HG03378 (cell line): Measurements from ENCODE around the gene LTBP1.

Experiments used
- ATAC-seq: cut with Tn5 transposase; IDR thresholded peaks from one replicate; pipeline ENCODE4 v1.9.1; 2021; ENCODE audit warnings: mild to moderate bottlenecking, moderate library complexity; ENCODE audit not compliant: unreplicated experiment

LTBP1 gene

DNA sequence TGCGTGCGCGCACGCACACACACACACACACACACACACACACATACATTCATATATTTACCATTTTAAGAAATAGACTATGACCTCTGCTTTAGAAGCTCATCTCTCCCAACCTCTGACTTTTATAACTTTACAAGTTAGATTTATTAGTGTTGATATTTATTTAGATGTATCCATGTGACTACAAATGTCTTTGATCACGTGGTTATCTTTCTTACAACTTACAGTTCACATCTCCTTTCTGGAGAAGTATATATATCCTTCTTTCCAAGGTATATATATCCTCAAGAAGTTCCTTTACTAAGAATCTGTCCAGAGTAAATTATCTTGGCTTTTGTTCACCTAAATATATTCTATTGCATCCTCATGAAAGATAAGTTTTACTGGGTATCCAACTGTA is 16.3 kb upstream of the LTBP1 start:
- no peak for ATAC-seq

DNA sequence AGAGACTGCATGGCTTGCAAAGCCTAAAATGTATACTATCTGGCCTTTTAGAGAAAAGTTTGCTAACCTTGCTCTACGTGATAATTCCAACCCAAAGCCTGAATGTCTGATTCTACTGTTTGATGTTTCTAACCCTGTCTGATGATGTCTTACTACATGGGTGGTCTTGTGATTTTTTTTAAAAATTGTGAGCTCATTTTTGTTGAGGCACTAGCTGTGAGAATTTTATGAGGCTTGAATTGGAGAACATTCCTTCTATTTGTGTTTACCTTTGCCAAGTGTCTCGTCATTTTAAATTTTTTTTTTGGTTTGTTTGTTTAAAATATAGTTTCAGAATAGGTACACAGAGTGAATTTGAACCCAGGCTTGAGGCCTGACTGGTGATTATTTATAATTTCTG is 15.2 kb upstream of the LTBP1 start:
- ATAC-seq: no peak

DNA sequence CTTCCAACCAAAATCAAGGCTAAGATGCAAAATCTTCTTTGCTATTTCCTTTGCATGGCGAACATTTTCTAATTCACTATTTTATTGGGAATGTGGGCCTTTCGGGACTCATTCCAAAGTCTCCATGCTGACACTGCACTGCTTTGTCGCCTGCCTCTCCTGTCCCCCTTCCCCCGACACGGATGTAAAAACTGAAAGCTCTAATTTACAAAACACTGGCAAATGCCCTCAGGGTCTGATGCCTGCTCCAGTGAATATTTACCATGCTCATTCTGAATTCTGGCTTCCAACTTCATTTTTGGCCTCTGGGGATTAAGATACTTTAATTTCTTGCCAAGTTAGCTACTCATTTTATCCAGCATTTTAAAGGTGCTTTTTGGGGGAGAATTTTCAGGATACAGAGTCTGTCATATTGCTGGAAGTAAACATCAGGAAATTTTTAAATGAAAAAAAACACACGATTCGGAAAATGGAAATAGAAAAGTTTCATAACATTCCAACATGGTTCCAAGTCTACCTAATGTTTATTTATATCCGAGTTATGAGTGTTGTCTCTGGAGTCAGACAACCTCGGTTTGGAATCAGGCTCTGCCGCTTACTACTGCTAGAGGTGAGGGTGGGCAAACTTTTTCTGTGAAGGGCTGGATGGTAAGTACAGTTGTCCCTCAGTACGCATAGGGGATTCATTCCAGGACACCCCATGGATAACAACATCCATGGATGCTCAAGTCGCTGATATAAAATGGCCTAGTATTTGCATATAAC is 14.6 kb upstream of the LTBP1 start:
- no peak for ATAC-seq

DNA sequence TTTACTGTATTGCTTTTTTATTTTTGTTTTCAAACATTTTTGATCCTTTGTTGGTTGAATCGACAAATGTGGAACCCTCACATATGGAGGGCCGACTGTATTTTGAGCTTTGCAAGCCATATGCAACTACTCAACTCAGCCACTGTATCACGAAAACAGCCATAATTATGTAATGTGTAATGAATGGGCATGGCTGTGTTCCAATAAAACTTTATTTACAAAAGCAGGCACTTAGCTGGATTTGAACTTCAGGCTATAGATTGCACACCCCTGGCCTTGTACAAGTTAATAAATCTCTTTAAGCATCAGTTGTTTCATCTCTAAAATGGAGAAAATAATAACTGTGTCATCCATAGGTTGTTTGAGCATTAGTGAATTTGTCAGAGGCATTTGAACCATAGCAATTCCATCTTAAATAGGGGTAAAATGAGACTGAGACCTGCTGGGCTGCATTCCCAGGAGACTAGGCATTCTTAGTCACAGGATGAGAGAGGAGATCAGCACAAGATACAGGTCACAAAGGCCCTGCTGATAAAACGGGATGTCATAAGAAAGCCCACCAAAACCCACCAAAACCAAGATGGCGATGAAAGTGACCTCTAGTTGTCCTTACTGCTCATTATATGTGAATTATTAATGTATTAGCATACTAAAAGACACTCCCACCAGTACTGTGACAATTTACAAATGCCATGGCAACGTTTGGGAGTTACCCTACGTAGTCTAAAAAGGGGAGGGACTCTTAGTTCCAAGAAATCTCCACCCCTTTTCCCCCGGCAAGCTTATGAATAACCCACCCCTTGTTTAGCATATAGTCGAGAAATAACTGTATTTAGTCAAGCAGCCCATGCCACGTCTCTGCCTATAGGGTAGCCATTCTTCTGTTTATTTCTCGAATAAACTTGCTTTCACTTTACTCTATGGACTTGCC is 13.7 kb upstream of the LTBP1 start:
- ATAC-seq: no peak

DNA sequence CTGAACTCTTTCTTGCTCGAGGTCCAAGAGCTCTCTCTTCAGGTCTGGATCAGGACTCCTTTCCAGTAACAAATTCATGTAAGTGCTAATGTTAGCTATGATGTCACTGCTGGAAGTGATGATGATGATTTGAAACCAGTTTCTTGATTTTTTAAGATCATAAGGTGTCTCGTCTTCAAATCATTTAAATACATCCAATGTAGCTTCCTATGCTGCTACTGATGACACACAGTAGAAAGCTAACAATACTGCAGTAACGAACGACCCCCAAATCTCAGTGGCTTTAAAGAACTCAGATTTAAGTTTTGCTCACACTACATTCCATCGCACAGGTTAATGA is 13.0 kb upstream of the LTBP1 start:
- no peak for ATAC-seq

DNA sequence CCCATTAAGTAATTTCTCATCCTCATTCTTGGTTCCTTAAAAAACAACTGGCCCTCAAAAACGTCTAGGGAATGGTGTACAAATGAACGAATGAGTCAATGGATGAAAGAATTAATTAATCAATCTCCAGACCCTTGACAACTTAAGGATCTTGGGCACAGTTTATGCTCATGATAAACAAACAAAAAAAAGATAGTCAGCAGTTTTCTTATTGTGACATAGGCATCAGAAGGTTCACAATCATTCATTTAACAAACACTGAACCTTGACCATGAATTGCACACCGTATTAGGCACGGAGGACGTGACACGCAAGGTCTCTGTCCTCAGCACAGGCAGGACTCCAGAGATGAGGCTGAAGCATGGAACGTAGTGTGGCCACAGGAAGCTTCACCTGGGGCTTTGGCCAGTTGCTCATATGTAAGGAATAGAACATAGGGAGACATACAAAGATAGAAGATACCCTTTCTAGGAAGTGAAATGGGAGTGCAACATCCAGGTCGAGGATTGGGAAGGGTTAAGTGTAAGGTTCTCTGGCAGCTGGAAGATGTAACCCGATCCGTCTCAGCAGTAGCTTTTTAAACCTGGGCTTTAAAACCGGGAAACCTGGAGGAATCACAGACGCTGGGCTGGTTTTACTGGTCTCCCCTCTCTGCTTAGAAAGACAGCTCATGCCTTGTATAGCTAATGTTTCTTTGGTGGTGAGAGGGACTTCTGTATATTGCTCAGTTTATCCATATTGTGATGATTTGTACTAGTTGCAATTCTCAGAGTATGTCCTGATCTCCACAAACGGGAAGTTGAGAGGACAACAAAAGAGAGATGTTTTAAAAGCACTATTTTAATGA is 8.9 kb upstream of the LTBP1 start:
- no peak for ATAC-seq

DNA sequence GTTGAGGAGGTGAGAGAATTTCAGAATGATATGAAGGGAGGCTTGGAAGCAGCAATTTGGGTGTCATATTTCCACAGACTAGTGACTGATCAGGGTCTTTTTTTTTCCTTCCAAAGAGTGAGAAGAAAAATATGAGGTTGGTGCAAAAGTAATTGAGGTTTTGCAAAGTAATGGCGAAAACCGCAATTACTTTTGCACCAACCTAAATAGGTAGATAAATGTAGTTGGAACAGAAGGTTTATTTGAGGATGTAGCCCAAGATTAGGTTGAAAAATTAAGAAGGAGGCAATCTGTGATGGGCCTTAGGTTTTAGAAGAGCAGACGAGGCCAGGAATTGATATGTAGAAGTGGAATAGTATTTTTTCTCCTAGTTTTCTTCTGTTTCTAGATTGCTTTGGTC is 7.8 kb upstream of the LTBP1 start:
- ATAC-seq: no peak

DNA sequence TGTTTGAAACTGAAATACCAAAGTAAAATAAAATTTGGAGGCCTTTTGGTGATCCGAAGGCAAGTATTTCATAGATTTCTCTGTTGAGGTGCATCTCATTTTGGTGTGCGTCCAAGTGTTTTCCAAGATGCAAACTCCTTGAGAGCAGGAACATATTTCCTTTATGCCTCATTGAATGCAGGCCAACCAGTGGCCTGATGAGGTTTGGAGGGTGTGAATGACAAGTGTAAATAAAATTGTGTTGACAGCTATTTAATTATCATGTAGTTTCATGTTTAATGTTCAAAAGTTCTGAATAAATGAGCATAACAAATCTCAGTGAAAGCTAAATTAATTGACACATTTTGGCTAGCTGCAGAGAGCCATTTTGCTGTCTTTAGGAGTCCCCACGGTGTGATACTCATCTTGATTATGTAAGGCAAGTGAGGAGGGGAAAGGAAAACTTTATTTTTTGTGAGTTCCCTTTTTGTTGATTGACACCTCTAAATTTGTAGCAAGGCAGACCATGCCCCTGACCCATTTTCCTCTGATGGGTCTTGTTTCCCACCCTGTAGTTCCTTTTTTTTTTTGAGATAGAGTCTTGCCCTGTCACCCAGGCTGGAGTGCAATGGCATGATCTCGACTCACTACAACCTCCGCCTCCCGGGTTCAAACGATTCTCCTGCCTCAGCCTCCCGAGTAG is 6.3 kb upstream of the LTBP1 start:
- ATAC-seq: no peak

DNA sequence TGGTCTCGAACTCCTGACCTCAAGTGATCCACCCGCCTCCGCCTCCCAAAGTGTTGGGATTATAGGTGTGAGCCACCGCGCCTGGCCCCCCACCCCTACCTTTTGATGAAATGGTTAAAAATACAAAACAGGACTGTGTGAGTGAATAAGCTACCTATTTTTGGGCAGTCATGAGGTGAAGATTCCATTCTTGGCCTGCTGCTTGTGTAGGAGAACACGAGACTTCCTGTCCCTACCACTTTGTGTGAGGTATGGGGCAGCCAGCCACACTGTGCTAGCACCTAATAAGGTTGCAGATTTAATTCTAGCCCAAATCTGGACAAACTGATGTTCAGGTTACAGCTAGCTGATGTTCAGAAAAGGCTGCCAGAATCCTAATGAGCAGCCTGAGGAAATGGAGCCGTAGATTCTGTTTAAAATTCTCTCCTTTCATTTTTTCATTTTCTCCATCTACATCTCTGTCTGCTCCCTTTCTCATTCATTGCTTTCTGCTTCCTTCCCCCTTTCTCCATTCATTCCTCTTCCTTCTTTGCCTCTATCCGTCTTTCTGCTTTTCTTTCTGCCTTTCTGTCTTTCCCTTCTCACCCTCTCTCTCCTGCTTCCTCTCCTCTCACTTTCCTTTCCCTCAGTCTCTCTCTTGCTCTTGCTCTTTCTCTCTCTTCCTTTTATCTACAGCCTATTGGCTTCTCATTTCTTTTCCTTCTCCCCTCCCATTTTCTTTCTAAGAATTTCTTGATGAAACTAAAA is 4.6 kb upstream of the LTBP1 start:
- ATAC-seq: no peak

DNA sequence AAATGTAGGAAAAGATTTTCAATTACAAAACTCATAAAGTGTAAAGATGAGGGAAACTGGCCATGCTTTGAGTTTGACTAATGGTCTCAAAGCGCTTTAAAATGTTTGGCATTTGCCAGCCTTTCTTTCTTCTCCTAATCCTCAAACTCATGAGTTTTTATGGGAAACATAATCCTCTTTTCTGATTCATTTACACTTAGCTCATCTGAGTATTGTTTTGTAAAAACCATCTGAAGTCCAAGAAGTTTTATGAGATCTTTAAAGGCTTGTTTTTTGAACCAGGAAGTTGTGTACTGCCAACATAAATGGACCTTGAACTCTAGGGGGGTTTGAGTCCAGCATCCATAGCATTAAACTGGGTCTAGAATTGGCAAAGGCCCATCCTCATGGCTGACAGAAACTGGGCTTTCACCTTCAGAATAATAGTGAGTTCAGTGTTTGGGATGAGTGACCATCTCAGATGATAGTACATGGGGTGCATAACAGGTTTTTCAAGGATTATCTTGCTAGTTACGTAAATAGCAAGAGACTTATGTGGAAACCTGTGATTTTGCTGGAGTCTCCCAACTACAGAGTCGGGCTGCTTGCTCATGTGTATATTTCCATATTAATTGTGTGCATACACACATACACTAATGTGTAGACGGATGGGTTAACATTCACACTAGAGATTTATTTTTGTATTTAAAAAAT is 3.8 kb upstream of the LTBP1 start:
- ATAC-seq: no peak

DNA sequence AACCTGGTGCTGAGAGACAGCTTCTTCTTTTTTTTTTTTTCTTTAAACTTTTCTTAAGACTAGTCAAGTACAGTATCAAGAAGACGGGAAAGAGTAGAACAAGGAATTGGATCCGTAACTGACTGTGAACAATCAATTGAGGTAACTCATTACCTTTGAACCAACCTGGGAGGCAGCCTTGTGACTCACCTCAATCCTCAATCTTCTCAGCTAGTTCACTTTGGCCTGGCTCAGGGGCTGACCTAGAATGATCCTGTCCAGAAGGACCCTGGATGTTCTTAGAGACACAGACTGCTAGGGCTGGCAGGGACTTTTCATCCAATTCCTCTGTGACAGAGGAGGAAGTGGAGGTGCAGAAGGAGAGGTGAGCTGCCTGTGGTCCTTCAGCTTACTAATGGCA is 1.5 kb upstream of the LTBP1 start:
- no peak for ATAC-seq

DNA sequence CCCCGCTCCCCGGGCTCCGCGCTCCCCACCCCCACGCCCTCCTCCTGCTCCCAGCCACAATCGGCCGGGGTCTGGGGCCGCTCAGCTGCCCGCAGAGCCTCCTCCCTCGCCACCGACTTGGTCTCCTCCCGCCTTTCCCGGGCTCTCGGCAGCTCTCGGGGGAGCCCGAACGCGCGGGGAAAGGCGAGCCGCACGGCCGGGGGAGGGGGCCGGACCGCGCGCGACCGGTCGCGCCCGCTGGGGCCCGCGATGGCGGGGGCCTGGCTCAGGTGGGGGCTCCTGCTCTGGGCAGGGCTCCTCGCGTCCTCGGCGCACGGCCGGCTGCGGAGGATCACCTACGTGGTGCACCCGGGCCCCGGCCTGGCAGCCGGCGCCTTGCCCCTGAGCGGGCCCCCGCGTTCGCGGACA is 327 bp downstream of the LTBP1 start:
- no peak for ATAC-seq

DNA sequence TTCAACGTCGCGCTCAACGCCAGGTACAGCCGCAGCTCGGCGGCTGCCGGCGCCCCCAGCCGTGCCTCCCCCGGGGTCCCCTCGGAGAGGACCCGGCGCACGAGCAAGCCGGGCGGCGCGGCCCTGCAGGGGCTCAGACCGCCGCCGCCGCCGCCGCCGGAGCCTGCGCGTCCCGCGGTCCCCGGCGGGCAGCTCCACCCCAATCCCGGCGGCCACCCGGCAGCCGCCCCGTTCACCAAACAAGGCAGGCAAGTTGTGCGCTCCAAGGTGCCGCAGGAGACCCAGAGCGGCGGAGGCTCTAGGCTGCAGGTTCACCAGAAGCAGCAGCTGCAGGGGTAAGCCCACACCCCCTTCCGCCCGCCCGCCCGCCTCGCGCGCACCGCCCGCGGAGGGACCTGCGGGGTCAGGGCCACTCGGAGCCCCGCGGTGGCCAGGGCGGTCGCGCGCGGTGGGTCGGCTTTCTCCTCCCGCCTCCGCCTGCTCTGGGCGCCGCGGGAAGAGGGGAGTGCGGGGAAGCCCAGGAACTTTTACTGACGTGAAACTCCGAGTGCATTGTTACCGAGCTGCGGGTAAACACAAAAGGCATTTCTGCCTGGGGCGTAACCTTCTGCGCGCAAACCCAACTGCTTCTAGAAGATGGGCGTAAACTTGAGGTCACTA is 861 bp downstream of the LTBP1 start:
- no peak for ATAC-seq

DNA sequence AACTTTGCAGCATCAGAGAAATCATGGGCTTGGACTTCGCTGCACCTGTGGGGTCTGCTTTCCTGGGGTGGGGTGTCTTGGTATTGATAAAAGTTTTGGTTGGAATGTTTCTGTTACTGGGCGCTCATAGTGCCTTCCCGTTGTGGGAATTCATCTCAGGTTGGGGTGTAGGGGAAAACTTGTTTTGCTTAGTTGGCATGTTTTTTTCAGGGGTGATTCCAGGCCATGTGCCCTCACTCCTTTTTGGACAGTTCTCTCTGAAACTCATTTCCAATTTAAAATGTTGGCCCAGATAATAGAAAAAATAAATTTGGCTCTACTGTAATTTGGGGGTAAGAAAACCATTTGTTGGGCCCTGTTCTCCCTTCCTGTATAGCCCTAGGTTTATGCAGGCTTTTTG is 1.5 kb downstream of the LTBP1 start:
- ATAC-seq: no peak

DNA sequence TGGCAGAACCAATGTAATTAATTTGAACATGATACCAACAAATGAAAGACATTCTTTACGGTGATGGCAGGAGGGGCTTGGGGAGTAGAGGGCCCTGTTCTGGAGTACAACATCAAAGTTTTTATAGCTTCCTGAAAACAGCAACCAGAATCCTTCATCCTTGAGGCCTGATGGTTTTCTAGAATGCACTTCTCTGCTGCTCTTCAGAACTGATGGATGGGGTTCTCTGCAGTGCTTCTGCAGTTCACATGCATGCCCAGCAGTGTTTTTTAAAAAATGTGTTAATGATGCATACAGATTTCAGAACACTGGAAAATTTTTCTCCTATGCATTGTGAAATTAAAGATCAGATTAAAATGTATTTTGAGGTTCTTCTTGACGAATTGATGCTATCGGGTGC is 2.5 kb downstream of the LTBP1 start:
- no peak for ATAC-seq

DNA sequence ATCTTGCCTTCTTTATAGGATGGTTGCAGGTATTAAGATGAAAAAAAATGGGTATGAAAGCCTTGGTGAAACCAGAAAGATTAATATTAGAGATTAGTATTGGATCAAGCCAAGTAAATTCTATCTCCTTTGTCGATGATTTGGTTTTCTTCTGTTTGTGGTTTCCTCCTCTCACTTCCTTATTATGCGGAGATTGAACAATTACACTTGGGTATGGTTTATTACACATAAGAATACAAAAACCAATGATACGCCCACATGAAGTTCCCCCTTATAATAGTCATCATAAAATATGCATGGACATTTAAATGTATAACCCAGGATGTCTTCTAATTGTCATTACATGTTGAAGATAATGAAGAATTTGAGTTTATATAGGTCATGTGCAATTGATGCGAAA is 4.9 kb downstream of the LTBP1 start:
- ATAC-seq: no peak

DNA sequence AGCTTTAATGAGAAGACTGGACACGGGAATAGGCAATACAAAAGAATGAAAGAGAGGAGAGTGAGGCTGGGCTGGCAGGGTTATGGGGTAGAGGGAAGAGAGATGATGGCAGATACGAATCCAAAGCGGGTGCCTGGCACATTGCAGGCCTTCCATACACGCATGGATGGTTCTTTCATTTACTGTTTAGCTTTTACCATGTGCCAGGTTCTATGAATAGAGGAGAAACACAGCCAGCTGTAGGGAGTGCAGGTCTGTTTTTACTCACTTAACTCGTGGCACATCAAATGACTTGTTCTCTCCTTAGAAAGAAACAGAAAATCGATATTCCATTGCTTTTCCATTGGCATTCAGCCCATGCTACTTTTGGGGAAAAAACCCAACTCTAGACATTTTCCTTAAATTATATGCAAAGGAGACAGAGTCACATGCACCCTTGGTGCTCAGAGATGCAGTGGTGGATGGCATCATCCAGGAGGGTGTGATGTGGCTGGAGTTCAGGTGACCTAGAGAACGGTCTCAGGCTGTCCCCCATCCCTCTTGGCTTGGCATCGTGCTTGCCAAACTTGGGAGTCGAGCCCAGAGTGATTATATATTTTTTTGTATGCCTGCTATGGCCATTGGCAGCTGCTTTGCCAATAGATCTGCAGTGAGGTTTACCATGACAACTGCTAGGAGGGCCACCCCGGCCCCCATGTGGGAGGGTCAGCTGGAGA is 6.2 kb downstream of the LTBP1 start:
- ATAC-seq: no peak

DNA sequence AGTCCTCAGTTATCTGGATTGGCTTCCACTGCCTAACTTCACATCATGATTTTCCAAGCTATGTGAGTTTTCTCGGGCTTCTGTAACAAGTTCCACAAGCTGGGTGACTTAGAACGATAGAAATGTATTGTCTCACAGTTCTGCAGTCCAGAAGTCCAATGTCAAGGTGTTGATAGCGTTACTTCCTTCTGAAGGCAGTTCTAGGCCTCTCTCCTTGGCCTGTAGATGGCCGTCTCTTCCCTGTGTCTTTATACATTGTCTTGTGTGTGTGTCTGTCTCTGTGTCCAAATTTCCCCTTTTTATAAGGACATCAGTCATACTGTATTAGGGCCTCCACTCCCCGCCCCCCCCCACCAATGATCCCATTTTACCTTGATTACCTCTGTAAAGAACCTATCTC is 7.5 kb downstream of the LTBP1 start:
- ATAC-seq: no peak
